ENCODE results near the gene ACADL.

DNA sequence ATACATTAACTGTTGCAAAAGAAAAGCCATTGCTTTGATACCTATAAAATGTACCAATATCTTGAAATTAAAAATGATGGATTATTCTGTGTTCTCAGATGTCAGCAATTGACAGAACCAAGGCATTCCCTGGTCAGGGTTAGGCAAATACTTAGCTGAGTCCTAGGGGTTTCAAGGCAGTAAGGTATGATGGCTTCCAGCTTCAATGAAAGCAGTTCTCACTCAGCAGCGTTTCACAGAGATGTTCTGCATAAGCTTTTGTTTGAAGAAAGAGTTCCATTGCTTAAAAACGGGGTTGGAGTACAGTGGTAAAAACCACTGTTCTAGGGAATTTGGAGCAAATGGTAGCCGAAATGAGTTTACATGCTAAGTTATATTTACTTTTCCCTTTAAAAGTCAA is 37.1 kb downstream of the ACADL start:
- no peak for TF ChIP-seq POLR2AphosphoS5 (IDR thresholded peaks at IDR 0.05; ENCODE audit: insufficient read depth, low read depth, low read length)
- TF ChIP-seq, protein P1, sequence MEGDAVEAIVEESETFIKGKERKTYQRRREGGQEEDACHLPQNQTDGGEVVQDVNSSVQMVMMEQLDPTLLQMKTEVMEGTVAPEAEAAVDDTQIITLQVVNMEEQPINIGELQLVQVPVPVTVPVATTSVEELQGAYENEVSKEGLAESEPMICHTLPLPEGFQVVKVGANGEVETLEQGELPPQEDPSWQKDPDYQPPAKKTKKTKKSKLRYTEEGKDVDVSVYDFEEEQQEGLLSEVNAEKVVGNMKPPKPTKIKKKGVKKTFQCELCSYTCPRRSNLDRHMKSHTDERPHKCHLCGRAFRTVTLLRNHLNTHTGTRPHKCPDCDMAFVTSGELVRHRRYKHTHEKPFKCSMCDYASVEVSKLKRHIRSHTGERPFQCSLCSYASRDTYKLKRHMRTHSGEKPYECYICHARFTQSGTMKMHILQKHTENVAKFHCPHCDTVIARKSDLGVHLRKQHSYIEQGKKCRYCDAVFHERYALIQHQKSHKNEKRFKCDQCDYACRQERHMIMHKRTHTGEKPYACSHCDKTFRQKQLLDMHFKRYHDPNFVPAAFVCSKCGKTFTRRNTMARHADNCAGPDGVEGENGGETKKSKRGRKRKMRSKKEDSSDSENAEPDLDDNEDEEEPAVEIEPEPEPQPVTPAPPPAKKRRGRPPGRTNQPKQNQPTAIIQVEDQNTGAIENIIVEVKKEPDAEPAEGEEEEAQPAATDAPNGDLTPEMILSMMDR (IDR thresholded peaks at IDR 0.05; ENCODE audit: extremely low read depth in 1 of 2, insufficient read depth in 1 of 2, low read depth in 1 of 2, low read length in 2 of 2), result no peak
- no peak for TF ChIP-seq POLR2A (IDR thresholded peaks at IDR 0.05; ENCODE audit: low read depth, low read length)

All from endothelial cell of umbilical vein (primary cell).